HCT116 (cell line): ENCODE measurements around the gene TENM4.

Experiments
- CTCF ChIP-seq, 3 experiments: fragments of 200-600 bp in 1 of 3; sonication (generic) in 1 of 3; IDR thresholded peaks in 2 of 3; conservative IDR thresholded peaks in 1 of 3; 2 replicates each; pipeline ENCODE4 v1.5.1; 2012 to 2017; ENCODE audit warnings: low read depth in 2 of 3, low read length in 2 of 3, antibody characterized with exemption in 1 of 3, borderline replicate concordance in 1 of 3, control low read depth in 1 of 3, mild to moderate bottlenecking in 1 of 3, mixed read lengths in 1 of 3, mixed run types in 1 of 3, moderate library complexity in 1 of 3; ENCODE audit not compliant: insufficient read depth in 1 of 3
- EZH2 ChIP-seq: fragments of 200-600 bp; sonication (generic); IDR thresholded peaks from 2 replicates; pipeline ENCODE4 v1.6.1; 2017; ENCODE audit warnings: antibody characterized with exemption, mixed run types
- EZH2phosphoT487 ChIP-seq: fragments of 200-600 bp; IDR thresholded peaks from 2 replicates; pipeline ENCODE4 v1.6.1; 2018; ENCODE audit warnings: antibody characterized with exemption, borderline replicate concordance
- MAX ChIP-seq: IDR thresholded peaks from 2 replicates; pipeline ENCODE4 v1.6.1; 2012
- POLR2AphosphoS5 ChIP-seq: IDR thresholded peaks from 2 replicates; pipeline ENCODE4 v1.6.1; 2011; ENCODE audit warnings: mild to moderate bottlenecking, low read depth, low read length, moderate library complexity
- RAD21 ChIP-seq: IDR thresholded peaks from 2 replicates; pipeline ENCODE4 v1.6.1; 2012; ENCODE audit warnings: low read depth, mild to moderate bottlenecking
- SIN3A ChIP-seq: IDR thresholded peaks from 2 replicates; pipeline ENCODE4 v1.6.1; 2012; ENCODE audit warnings: low read depth

- TF ChIP-seq CTCF (IDR thresholded peaks at IDR 0.05 in 2 of 3, conservative IDR thresholded peaks at IDR 0.05 in 1 of 3; ENCODE audit: borderline replicate concordance in 1 of 3, insufficient read depth in 1 of 3, low read depth in 2 of 3, low read length in 2 of 3) (no peak), MAX (no peak), EZH2 (no peak), POLR2AphosphoS5 (no peak), SIN3A (no peak), EZH2phosphoT487 (no peak), RAD21 (no peak)
Measured at GRCh38 chr11:78744949-78745348, 695.9 kb downstream of the TENM4 start.
